ENCODE measurements around the gene ZDHHC11B. TPM values are rescaled to one million over a fixed set of nuclear protein-coding genes. Genes with fewer than 3 reads are reported as not detected.
"Not testable (repeated sequence)": the region's sequence is repeated elsewhere in the genome, so short reads cannot be mapped to it uniquely, and the experiment has no call there.

ZDHHC11B gene, protein sequence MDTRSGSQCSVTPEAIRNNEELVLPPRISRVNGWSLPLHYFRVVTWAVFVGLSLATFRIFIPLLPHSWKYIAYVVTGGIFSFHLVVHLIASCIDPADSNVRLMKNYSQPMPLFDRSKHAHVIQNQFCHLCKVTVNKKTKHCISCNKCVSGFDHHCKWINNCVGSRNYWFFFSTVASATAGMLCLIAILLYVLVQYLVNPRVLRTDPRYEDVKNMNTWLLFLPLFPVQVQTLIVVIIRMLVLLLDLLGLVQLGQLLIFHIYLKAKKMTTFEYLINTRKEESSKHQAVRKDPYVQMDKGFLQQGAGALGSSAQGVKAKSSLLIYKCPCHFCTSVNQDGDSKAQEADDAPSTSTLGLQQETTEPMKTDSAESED
- total RNA-seq, result 1 to 10 TPM in 5 of 6 experiments, under 1 TPM in 1; 0.56 to 5.1 (median 2.8) TPM
- long read RNA-seq, partial matches to known transcripts, result 1 of 4 reads
- long read RNA-seq, other reads (novel, unspliced or antisense), result 3 of 4 reads

DNA sequence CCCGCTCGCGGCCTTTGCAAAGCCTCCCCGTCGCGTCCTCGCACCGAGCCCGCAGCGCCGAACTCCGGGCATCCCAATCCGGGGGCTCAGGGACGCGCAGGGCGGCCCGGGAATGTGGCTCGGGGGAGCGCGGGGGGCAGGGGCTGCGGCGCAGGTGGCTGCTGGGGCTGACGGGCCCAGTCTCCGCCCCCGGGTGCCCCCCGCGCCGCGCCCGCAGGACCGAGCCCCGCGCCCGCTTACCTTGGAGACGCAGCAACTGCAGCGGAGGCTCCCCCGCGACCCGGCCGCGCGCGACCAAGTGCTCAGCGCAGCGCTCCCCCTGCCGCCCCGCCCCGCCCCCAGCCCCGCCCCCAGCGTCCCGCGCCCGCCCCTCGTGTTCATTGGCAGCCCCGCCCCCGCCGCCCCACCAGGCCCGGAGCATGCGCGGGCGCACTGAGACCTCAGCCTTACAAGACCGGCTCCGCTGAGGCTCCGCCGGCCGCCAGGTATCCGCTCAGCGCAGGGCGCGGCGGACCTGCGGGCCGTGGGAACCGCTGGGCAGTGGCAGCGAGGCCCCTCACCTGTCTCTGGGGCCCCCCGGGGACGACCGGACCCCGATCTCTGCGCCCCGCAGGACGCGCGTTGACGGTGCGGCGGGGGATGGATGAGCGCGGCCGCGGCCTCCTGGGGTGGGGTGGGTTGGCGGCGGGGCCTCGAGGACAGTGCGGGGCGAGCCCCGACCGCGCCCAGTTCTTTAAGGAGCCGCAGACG is at the start of gene ZDHHC11B:
Gene ZDHHC11B (minus strand): TSS at position 302 of the 750 bp plus-strand sequence. CDS start 17,810 bp downstream, outside the sequence.
- not testable (repeated sequence) for H3K4me1 ChIP-seq
- 0% methylated on average over 24 of the region's 101 CpGs for WGBS (ENCODE audit: insufficient coverage, low coverage, low lambda C conversion rate, missing lambda C conversion rate)

DNA sequence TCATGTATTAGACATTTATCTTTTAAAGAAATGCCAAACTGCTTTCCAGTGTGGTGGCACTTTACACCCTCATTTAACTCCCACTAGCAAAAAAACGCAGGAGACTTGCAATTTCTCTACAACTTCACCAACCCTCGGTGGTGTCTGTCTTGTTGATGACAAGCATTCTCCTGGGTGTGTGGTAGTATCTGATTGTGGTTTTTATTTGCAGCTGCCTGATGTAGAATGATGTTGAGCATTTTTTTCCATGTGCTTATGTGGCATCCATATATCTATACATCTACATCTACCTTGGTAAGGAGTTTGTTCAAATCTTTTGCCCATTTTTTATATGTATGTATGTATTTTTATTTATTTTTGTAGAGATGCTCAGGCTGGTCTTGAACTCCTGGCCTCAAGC is 49.5 kb upstream of the ZDHHC11B start:
- H3K9me3 ChIP-seq; ATAC-seq; H3K4me3 ChIP-seq; DNase-seq; H3K4me1 ChIP-seq; intact Hi-C loops (cut with DNase I); H3K27me3 ChIP-seq; H3K36me3 ChIP-seq; H3K27ac ChIP-seq: not testable (repeated sequence)
- WGBS (ENCODE audit: insufficient coverage, low coverage, low lambda C conversion rate, missing lambda C conversion rate), result 71% methylated on average over 2 of the region's 2 CpGs

More for the DNA sequence above, at the start of gene ZDHHC11B:
- intact Hi-C loops (cut with DNase I); H3K9me3 ChIP-seq; H3K36me3 ChIP-seq; H3K27me3 ChIP-seq: not testable (repeated sequence)
- Histone ChIP-seq H3K4me3 (peak within 1 kb of the TSS; percentile 58 to 67 (median 62)), H3K27ac (peak within 1 kb of the TSS in 1 of 3 donors; percentile 62)
- DNase-seq (peak; percentile 92 to 95 (median 94)), ATAC-seq (peak; percentile 81 to 91 (median 88))
- TF ChIP-seq POLR2A (IDR thresholded peaks at IDR 0.05), result peak; percentile 60

DNA sequence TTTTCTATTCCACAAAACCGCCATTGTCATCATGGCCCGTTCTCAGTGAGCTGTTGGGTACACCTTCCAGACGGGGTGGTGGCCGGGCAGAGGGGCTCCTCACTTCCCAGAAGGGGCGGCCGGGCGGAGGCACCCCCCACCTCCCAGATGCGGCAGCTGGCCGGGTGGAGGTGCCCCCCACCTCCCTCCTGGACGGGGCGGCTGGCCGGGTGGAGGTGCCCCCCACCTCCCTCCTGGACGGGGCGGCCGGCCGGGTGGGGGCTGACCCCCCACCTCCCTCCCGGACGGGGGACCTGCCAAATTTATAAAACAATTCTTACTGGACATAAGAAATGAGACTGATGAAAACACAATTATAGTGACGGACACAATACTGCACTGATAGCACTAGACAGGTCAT is 43.7 kb upstream of the ZDHHC11B start:
- ATAC-seq; H3K9me3 ChIP-seq; H3K36me3 ChIP-seq; H3K4me1 ChIP-seq; DNase-seq; H3K27ac ChIP-seq; H3K27me3 ChIP-seq; intact Hi-C loops (cut with DNase I); H3K4me3 ChIP-seq: not testable (repeated sequence)
- 60% methylated on average over 2 of the region's 19 CpGs for WGBS (ENCODE audit: insufficient coverage, low coverage, low lambda C conversion rate, missing lambda C conversion rate)

DNA sequence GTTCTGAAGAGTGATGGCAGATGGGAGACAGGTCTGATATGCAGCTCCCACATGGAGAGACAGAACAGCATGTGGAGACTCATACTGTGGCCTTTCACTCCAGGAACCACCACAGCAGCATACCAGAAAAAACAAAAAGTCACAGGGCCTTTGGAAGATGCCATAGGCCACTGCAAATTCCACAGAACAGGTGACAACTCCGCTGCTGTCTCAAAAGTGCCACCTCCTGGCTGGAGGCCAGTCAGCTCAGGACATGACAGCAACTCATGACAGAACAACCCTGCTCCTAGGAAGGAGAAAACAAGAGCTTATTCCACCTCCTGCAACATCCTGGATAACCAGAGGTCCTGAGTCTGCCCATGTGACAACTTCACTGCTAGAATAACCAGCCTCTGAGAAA is 41.0 kb upstream of the ZDHHC11B start:
- H3K4me3 ChIP-seq; H3K27me3 ChIP-seq; intact Hi-C loops (cut with DNase I); H3K36me3 ChIP-seq; H3K9me3 ChIP-seq; H3K4me1 ChIP-seq; H3K27ac ChIP-seq: not testable (repeated sequence)
- WGBS (ENCODE audit: insufficient coverage, low coverage, low lambda C conversion rate, missing lambda C conversion rate), result 71% methylated on average over 1 of the region's 1 CpG
- ATAC-seq (peak; percentile 37 to 68 (median 54)), DNase-seq (peak in 1 of 3 donors; percentile 64)

DNA sequence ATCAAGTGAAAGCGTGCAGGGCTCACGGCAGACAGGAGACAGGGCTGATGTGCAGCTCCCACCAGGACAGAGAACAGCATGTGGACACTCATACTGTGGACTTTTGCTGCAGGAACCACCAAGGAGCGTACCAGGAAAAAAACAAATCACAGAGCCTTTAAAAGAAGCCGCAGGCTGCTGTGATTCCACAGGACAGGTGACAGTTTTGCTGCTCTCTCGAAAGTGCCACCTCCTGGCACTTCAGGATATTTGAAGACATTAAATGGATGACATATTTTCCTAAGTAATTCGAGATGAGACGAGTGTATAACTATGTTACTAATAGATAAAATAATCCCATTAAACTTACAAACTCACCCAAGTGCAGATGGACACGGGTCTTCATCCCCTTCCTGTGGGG is 37.0 kb upstream of the ZDHHC11B start:
- intact Hi-C loops (cut with DNase I), result no loop called here
- Histone ChIP-seq H3K4me3 (no peak overlapping the region), H3K4me1 (peaks cover 0 to 8% (median 1%) of the 10 kb centered on the region in 4 donors), H3K27ac (no peak overlapping the region), H3K27me3 (no peaks in the 10 kb centered on the region), H3K36me3 (no peaks in the 10 kb centered on the region), H3K9me3 (no peaks in the 10 kb centered on the region)
- TF ChIP-seq POLR2A (IDR thresholded peaks at IDR 0.05), result no peak
- TF ChIP-seq, protein P1, sequence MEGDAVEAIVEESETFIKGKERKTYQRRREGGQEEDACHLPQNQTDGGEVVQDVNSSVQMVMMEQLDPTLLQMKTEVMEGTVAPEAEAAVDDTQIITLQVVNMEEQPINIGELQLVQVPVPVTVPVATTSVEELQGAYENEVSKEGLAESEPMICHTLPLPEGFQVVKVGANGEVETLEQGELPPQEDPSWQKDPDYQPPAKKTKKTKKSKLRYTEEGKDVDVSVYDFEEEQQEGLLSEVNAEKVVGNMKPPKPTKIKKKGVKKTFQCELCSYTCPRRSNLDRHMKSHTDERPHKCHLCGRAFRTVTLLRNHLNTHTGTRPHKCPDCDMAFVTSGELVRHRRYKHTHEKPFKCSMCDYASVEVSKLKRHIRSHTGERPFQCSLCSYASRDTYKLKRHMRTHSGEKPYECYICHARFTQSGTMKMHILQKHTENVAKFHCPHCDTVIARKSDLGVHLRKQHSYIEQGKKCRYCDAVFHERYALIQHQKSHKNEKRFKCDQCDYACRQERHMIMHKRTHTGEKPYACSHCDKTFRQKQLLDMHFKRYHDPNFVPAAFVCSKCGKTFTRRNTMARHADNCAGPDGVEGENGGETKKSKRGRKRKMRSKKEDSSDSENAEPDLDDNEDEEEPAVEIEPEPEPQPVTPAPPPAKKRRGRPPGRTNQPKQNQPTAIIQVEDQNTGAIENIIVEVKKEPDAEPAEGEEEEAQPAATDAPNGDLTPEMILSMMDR (IDR thresholded peaks at IDR 0.05), result no peak
- no peak for DNase-seq
- 94% methylated on average over 7 of the region's 8 CpGs for WGBS (ENCODE audit: insufficient coverage, low coverage, low lambda C conversion rate, missing lambda C conversion rate)
- no peak for ATAC-seq

DNA sequence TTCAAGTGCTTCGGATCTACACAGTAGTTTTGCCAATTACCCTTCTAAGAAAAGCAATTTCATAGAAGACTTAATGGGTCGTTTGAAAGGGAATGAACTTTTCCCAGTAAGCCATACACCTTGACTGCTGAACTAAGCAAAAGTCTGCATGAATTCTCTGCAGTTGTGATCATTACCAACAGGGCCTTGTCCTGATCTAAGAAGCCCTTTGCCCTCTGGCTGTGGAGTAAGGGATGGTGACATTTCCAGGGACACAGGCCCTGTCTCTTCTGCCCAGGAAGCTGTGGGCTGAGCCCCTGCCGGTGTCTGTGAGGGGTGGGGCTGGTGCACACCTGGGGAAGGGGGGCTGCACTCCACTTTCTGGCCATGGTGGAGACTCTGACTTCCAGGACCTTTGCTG is 35.7 kb upstream of the ZDHHC11B start:
- no peaks in the 10 kb centered on the region for H3K27me3 ChIP-seq
- intact Hi-C loops (cut with DNase I), result no loop called here
- no peaks in the 10 kb centered on the region for H3K36me3 ChIP-seq
- no peak overlapping the region for H3K27ac ChIP-seq
- no peaks in the 10 kb centered on the region for H3K9me3 ChIP-seq
- peaks cover 0 to 8% (median 1%) of the 10 kb centered on the region in 4 donors for H3K4me1 ChIP-seq
- WGBS (ENCODE audit: insufficient coverage, low coverage, low lambda C conversion rate, missing lambda C conversion rate), result 35% methylated on average over 3 of the region's 3 CpGs
- TF ChIP-seq POLR2A (IDR thresholded peaks at IDR 0.05), result no peak
- TF ChIP-seq, protein P1 (IDR thresholded peaks at IDR 0.05), result peak; percentile 25 to 42 (median 38)
- ATAC-seq, result peak; percentile 80 to 97 (median 93)
- H3K4me3 ChIP-seq, result no peak overlapping the region
- DNase-seq, result no peak

All from right lobe of liver (tissue), 6 donors.